ENCODE data around the gene HIC2.
A peak's percentile ranks its signal among the peaks of the same experiment; 100 is the strongest.
"Not testable (repeated sequence)": the region's sequence is repeated elsewhere in the genome, so short reads cannot be mapped to it uniquely, and the experiment has no call there.

Gene HIC2

DNA sequence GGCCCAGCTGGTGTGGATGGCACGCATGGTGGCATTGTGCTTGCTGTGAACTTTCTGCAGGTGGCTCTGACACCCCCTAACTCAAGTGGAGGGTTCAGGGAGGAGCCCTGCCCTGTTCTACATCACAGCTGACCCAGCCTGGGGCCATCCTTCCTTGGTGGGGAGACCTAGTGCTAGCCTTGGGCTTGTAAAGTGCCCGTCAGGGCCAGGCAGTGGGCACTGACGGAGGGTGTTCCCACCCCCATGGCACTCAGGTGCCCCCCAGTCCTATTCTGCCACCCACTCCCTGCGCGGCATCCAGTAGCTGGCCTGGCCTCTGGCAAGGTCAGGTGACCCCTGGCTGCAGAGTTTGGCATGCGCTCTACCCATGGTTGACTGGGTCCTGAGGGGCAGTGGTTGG, 24.0 kb downstream of the HIC2 start:
- peaks cover 29% of the 10 kb centered on the region for H3K36me3 ChIP-seq (ENCODE audit: insufficient read depth, insufficient read length, low read length)
- H3K9me3 ChIP-seq (ENCODE audit: insufficient read depth, low read length); H3K27me3 ChIP-seq (ENCODE audit: insufficient read depth, insufficient read length); H3K9ac ChIP-seq (ENCODE audit: insufficient read length, low read depth); H3K4me3 ChIP-seq (ENCODE audit: insufficient read length, low read depth); H3K4me1 ChIP-seq (ENCODE audit: insufficient read depth, insufficient read length); DNase-seq (ENCODE audit: low read depth, low spot score): not testable (repeated sequence)

DNA sequence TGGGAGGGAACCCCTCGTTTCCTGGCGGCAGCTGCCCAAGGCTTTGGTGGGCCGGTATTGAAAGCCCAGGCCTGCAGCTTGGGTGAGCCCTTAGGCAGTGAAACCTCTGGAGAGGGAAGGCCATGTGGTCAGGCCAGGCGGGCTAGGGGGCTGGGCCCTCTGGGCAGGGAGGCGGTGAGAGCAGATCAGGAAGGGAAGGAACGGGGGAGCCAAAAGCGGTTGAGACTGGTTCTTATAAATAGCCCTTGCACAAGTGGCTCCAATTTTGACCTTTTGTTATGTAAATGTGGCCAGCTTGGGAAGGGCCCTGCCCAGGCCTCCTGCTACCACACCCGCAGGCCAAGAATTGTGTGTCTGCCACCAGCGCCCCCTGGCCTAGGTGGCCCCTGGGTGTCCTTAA, 25.0 kb downstream of the HIC2 start:
- DNase-seq (ENCODE audit: low read depth, low spot score); H3K4me1 ChIP-seq (ENCODE audit: insufficient read depth, insufficient read length); H3K9ac ChIP-seq (ENCODE audit: insufficient read length, low read depth); H3K27me3 ChIP-seq (ENCODE audit: insufficient read depth, insufficient read length); H3K4me3 ChIP-seq (ENCODE audit: insufficient read length, low read depth); H3K9me3 ChIP-seq (ENCODE audit: insufficient read depth, low read length): not testable (repeated sequence)
- H3K36me3 ChIP-seq (ENCODE audit: insufficient read depth, insufficient read length, low read length) = peaks cover 38% of the 10 kb centered on the region

DNA sequence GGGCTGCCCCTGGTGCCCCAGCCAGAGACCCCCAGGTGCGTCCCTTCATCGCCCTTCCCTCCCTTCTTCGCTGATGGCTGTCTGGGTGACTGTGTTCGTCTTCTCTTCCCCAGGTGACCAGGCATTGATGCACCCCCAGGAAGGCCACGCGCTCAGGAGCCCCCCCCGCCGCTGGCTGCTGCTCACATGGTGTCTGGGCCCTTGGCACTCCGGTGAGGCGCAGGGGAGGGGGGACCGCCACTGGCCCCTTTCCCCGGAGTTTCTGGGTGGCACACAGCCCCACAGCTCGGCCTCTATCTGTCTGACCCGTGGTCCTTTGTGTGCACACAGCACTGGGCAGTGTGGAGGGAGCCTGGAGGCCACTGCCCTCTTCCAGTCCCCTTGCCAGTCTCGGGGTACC, 25.5 kb downstream of the HIC2 start:
- not testable (repeated sequence) for H3K9me3 ChIP-seq (ENCODE audit: insufficient read depth, low read length); H3K4me3 ChIP-seq (ENCODE audit: insufficient read length, low read depth); H3K27me3 ChIP-seq (ENCODE audit: insufficient read depth, insufficient read length); DNase-seq (ENCODE audit: low read depth, low spot score); H3K9ac ChIP-seq (ENCODE audit: insufficient read length, low read depth); H3K4me1 ChIP-seq (ENCODE audit: insufficient read depth, insufficient read length)
- peaks cover 43% of the 10 kb centered on the region for H3K36me3 ChIP-seq (ENCODE audit: insufficient read depth, insufficient read length, low read length)

DNA sequence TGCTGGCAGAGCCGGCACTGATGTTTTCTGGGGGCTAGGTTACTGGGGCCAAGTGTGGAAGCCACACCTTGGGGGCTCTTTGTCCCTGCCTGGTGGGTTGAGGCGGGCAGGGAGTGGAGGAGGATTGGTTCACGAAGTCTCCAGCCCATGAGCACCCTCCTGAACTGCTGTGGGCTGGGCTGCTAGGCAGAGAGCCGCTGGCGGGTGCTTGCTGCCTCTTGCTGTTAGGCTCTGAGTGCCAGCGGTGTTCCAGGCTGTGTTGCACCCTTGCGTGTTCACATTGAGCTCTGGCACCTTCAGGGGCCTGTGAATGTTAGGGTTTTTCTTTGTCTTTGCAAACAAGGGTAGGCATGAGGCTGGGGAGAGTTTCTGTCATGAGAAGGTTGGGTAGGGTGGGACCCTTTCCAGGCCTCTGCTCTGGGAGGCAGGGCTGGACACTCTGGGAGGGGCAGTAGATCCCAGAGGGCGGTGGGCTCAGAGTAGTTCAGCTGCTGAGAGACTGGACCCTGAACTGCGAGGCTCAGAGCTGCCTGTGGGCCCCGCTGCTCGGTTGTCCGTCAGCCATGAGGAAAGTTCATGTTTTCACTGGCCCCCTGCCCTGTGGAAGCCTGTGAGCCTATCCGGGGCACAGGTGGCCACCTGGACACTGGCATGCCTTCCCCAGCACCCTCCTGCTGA, 26.0 kb downstream of the HIC2 start:
- Histone ChIP-seq H3K4me1 (ENCODE audit: insufficient read depth, insufficient read length) (peaks cover 4% of the 10 kb centered on the region), H3K4me3 (ENCODE audit: insufficient read length, low read depth) (no peak overlapping the region), H3K9ac (ENCODE audit: insufficient read length, low read depth) (peak overlapping the region; percentile 21), H3K36me3 (ENCODE audit: insufficient read depth, insufficient read length, low read length) (peaks cover 48% of the 10 kb centered on the region), H3K9me3 (ENCODE audit: insufficient read depth, low read length) (no peaks in the 10 kb centered on the region), H3K27me3 (ENCODE audit: insufficient read depth, insufficient read length) (no peaks in the 10 kb centered on the region)
- no peak for TF ChIP-seq YY1 (IDR thresholded peaks at IDR 0.05; ENCODE audit: insufficient read depth, insufficient read length)
- no peak for TF ChIP-seq ZNF274 (IDR thresholded peaks at IDR 0.05; ENCODE audit: low read depth, low read length)
- no peak for TF ChIP-seq SUZ12 (IDR thresholded peaks at IDR 0.05; ENCODE audit: extremely low read depth, insufficient read depth, insufficient read length)
- DNase-seq (ENCODE audit: low read depth, low spot score) = no peak

DNA sequence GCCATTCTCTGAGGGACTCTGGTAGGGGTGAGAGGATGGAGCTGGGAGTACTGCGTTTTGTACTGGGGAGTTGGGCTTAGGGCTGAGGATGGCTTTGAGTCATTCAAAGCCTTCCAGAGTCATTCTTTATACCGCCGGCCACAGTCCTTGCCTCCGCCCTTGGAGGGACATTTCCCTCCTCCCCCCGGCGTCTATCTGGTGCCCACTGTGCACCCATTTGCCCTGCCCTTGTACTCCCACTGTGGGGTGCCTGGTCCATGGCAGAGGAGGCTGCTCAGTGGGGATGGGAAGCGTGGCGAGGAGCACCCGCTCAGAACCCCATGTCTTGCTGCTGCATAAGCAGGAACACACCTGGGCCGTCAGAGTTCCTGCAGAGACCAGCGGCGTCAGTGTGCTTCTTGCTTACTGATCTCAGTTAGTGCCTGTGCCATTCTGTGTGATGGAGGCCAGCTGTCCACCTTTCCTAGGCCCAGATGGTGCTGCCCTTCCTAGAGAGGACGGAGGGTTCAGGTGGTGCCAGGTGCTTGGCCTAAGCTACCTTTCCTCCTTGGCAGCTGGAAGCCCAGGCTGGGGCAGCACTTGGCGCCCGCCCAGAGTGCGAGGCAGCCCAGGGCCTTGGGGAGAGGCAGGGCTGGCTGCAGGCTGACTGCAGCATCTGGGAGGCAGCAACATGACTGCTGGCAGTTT, 26.7 kb downstream of the HIC2 start:
- H3K27me3 ChIP-seq (ENCODE audit: insufficient read depth, insufficient read length) = no peaks in the 10 kb centered on the region
- TF ChIP-seq YY1 (IDR thresholded peaks at IDR 0.05; ENCODE audit: insufficient read depth, insufficient read length) (no peak), ZNF274 (IDR thresholded peaks at IDR 0.05; ENCODE audit: low read depth, low read length) (no peak), SUZ12 (IDR thresholded peaks at IDR 0.05; ENCODE audit: extremely low read depth, insufficient read depth, insufficient read length) (no peak)
- no peak overlapping the region for H3K9ac ChIP-seq (ENCODE audit: insufficient read length, low read depth)
- peaks cover 5% of the 10 kb centered on the region for H3K4me1 ChIP-seq (ENCODE audit: insufficient read depth, insufficient read length)
- H3K36me3 ChIP-seq (ENCODE audit: insufficient read depth, insufficient read length, low read length) = peaks cover 54% of the 10 kb centered on the region
- no peaks in the 10 kb centered on the region for H3K9me3 ChIP-seq (ENCODE audit: insufficient read depth, low read length)
- DNase-seq (ENCODE audit: low read depth, low spot score) = no peak
- H3K4me3 ChIP-seq (ENCODE audit: insufficient read length, low read depth) = no peak overlapping the region

DNA sequence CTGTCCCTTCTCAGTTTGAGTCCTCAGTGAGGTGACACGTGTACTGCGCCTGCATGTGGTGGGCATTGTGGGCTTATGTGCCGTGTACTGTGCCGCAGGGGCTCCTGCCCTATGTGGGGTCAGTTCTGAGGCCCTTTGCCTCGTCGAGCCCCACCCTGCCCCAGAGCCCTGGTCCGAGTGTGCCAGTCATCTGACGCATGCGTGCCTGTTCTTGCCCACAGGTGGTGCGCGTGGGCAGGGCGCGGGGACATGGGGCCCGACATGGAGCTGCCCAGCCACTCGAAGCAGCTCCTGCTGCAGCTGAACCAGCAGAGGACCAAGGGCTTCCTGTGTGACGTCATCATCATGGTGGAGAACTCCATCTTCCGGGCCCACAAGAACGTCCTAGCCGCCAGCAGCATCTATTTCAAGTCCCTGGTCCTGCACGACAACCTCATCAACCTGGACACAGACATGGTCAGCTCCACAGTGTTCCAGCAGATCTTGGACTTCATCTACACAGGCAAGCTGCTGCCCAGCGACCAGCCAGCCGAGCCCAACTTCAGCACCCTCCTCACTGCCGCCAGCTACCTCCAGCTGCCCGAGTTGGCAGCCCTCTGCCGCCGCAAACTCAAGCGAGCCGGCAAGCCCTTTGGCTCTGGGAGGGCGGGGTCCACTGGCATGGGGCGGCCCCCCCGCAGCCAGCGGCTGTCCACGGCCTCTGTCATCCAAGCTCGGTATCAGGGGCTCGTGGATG, 27.7 kb downstream of the HIC2 start:
- TF ChIP-seq YY1 (IDR thresholded peaks at IDR 0.05; ENCODE audit: insufficient read depth, insufficient read length) (no peak), SUZ12 (IDR thresholded peaks at IDR 0.05; ENCODE audit: extremely low read depth, insufficient read depth, insufficient read length) (no peak), ZNF274 (IDR thresholded peaks at IDR 0.05; ENCODE audit: low read depth, low read length) (no peak)
- Histone ChIP-seq H3K4me1 (ENCODE audit: insufficient read depth, insufficient read length) (peaks cover 8% of the 10 kb centered on the region), H3K9me3 (ENCODE audit: insufficient read depth, low read length) (no peaks in the 10 kb centered on the region), H3K4me3 (ENCODE audit: insufficient read length, low read depth) (no peak overlapping the region), H3K27me3 (ENCODE audit: insufficient read depth, insufficient read length) (no peaks in the 10 kb centered on the region), H3K36me3 (ENCODE audit: insufficient read depth, insufficient read length, low read length) (peaks cover 54% of the 10 kb centered on the region), H3K9ac (ENCODE audit: insufficient read length, low read depth) (no peak overlapping the region)
- DNase-seq (ENCODE audit: low read depth, low spot score) = no peak

DNA sequence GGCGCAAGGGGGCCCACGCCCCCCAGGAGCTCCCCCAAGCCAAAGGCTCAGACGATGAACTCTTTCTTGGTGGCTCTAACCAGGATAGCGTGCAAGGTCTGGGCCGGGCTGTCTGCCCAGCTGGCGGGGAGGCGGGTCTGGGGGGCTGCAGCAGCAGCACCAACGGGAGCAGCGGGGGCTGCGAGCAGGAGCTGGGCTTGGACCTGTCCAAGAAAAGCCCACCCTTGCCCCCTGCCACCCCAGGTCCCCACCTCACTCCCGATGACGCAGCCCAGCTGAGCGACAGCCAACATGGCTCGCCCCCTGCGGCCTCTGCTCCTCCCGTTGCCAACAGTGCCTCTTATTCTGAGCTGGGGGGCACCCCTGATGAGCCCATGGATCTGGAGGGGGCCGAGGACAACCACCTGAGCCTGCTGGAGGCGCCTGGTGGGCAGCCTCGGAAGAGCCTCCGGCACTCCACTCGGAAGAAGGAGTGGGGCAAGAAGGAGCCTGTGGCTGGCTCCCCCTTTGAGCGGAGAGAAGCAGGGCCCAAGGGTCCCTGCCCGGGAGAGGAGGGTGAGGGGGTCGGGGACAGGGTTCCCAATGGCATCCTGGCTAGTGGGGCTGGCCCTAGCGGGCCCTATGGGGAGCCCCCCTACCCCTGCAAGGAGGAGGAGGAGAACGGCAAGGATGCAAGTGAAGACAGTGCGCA, 28.4 kb downstream of the HIC2 start:
- DNase-seq (ENCODE audit: low read depth, low spot score) = no peak
- Histone ChIP-seq H3K9me3 (ENCODE audit: insufficient read depth, low read length) (no peaks in the 10 kb centered on the region), H3K4me3 (ENCODE audit: insufficient read length, low read depth) (no peak overlapping the region), H3K36me3 (ENCODE audit: insufficient read depth, insufficient read length, low read length) (peaks cover 60% of the 10 kb centered on the region), H3K9ac (ENCODE audit: insufficient read length, low read depth) (no peak overlapping the region), H3K4me1 (ENCODE audit: insufficient read depth, insufficient read length) (peaks cover 8% of the 10 kb centered on the region), H3K27me3 (ENCODE audit: insufficient read depth, insufficient read length) (no peaks in the 10 kb centered on the region)
- TF ChIP-seq YY1 (IDR thresholded peaks at IDR 0.05; ENCODE audit: insufficient read depth, insufficient read length) (no peak), ZNF274 (IDR thresholded peaks at IDR 0.05; ENCODE audit: low read depth, low read length) (no peak), SUZ12 (IDR thresholded peaks at IDR 0.05; ENCODE audit: extremely low read depth, insufficient read depth, insufficient read length) (no peak)
